ENCODE data around the gene MRPS18A. TPM values are rescaled to one million over a fixed set of nuclear protein-coding genes. Genes with fewer than 3 reads are reported as not detected.

MRPS18A gene
- total and polyA plus RNA-seq, 9 of the 15 experiments (the other 6 are each of a cell fraction or from before 2014, with no cell fraction given), result 87.5 to 243 (median 125) TPM

DNA sequence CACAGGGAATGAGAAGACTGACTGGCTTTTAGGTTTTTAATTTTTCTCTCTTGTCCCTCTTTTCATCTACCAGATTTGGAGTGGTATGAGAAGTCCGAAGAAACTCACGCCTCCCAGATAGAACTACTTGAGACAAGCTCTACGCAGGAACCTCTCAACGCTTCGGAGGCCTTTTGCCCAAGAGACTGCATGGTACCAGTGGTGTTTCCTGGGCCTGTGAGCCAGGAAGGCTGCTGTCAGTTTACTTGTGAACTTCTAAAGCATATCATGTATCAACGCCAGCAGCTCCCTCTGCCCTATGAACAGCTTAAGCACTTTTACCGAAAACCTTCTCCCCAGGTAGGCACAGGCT lies 51.3 kb downstream of the MRPS18A start:
- Histone ChIP-seq H3K9me3 (replicated peaks; ENCODE audit: control insufficient read depth, insufficient read depth, low read depth, low read length) (no peaks in the 10 kb centered on the region), H3K36me3 (ENCODE audit: control insufficient read depth, insufficient read depth, low read length) (peaks cover 46% of the 10 kb centered on the region), H3K4me2 (ENCODE audit: insufficient read depth, low read length) (peak overlapping the region; percentile 98), H3K9ac (ENCODE audit: insufficient read depth in 1 of 2, low read depth in 2 of 2, low read length in 2 of 2) (peak overlapping the region; percentile 92 to 99), H3K4me3 (peak overlapping the region; percentile 75), H3K27me3 (ENCODE audit: control insufficient read depth in 2 of 2, insufficient read depth in 2 of 2, low read length in 2 of 2) (no peaks in the 10 kb centered on the region; a peak in 1 of 5 replicates), H2AFZ (ENCODE audit: low read depth, low read length) (peak overlapping the region; percentile 94; the same call in 1 of the 2 replicates), H3K27ac (ENCODE audit: extremely low read depth, low read depth, low read length) (peak overlapping the region; percentile 93), H4K20me1 (replicated peaks; ENCODE audit: control insufficient read depth, insufficient read depth, low read length) (peaks cover 14% of the 10 kb centered on the region), H3K79me2 (ENCODE audit: control insufficient read depth, insufficient read depth, low read length) (peaks cover 61% of the 10 kb centered on the region), H3K4me1 (replicated peaks in 1 of 2; ENCODE audit: control insufficient read depth in 2 of 2, insufficient read depth in 2 of 2, low read length in 2 of 2) (peaks cover 51 to 63% of the 10 kb centered on the region in 2 experiments), H3K9me1 (ENCODE audit: control insufficient read depth, insufficient read depth, low read length) (no peaks in the 10 kb centered on the region)
- POLR2A ChIA-PET, result interaction anchor here (0.6 to 11.8 kb wide), 13 partner anchors 7 to 138 kb away, joined by 3 to 206 read pairs (median 4); partner anchors contain the start of gene RSPH9
- BruUV-seq (replicated peaks), result no TSS peak
- intact Hi-C loops (cut with micrococcal nuclease) (loop anchor here (10.0 kb wide), 1 partner anchor 589 kb away; the partner anchor contains the start of gene SLC29A1), in situ Hi-C loops (cut with MboI) (no loop called here)
- CTCF ChIA-PET (ENCODE audit: low intra/inter-chr PET ratio), result no interaction called here
- FAIRE-seq, result peak; percentile 11
- WGBS (ENCODE audit: insufficient coverage, low coverage, missing lambda C conversion rate), result 1% methylated on average over 7 of the region's 7 CpGs
- peak; percentile 18 for ATAC-seq
- peak in 1 of 4 experiments; percentile 43 for DNase-seq (ENCODE audit: extremely low read depth in 1 of 4, low spot score in 3 of 4)
- TF ChIP-seq ZNF639 (CRISPR knock-in tag; conservative IDR thresholded peaks at IDR 0.05 in 1 of 2, IDR thresholded peaks at IDR 0.05 in 1 of 2) (0 out of 4 replicates have a peak, but pooled peaks of 1 of the 2 experiments have one; percentile 37), MED1 (CRISPR knock-in tag; IDR thresholded peaks at IDR 0.05; ENCODE audit: borderline replicate concordance) (no peak), E2F5 (CRISPR knock-in tag; IDR thresholded peaks at IDR 0.05) (no peak), TRIM24 (IDR thresholded peaks at IDR 0.05) (no peak), KAT7 (CRISPR knock-in tag; IDR thresholded peaks at IDR 0.05; ENCODE audit: borderline replicate concordance) (0 out of 2 replicates have a peak, but pooled peaks have one; percentile 6), RCOR1 (IDR thresholded peaks at IDR 0.05; ENCODE audit: borderline replicate concordance in 1 of 2, low read depth in 2 of 2, low read length in 2 of 2) (no peak), CHD1 (IDR thresholded peaks at IDR 0.05; ENCODE audit: low read length) (peak; percentile 11), HMG20A (CRISPR knock-in tag; conservative IDR thresholded peaks at IDR 0.05) (no peak), CBX2 (IDR thresholded peaks at IDR 0.05; ENCODE audit: insufficient read depth, low read length, poor library complexity, severe bottlenecking) (no peak), RBM22 (IDR thresholded peaks at IDR 0.05; ENCODE audit: low read depth, low read length, poor library complexity, severe bottlenecking) (no peak), XRCC5 (IDR thresholded peaks at IDR 0.05; ENCODE audit: low read depth, low read length) (no peak; the same call in 1 of the 2 replicates), BRD4 (IDR thresholded peaks at IDR 0.05) (0 out of 2 replicates have a peak, but pooled peaks have one; percentile 4), CREB1 (IDR thresholded peaks at IDR 0.05) (no peak), CREB1 (CRISPR knock-in tag; IDR thresholded peaks at IDR 0.05) (0 out of 2 replicates have a peak, but pooled peaks have one; percentile 0), DPF2 (IDR thresholded peaks at IDR 0.05) (no peak), ILK (tag; IDR thresholded peaks at IDR 0.05; ENCODE audit: borderline replicate concordance, low read depth) (no peak)
- TF ChIP-seq, protein P1, sequence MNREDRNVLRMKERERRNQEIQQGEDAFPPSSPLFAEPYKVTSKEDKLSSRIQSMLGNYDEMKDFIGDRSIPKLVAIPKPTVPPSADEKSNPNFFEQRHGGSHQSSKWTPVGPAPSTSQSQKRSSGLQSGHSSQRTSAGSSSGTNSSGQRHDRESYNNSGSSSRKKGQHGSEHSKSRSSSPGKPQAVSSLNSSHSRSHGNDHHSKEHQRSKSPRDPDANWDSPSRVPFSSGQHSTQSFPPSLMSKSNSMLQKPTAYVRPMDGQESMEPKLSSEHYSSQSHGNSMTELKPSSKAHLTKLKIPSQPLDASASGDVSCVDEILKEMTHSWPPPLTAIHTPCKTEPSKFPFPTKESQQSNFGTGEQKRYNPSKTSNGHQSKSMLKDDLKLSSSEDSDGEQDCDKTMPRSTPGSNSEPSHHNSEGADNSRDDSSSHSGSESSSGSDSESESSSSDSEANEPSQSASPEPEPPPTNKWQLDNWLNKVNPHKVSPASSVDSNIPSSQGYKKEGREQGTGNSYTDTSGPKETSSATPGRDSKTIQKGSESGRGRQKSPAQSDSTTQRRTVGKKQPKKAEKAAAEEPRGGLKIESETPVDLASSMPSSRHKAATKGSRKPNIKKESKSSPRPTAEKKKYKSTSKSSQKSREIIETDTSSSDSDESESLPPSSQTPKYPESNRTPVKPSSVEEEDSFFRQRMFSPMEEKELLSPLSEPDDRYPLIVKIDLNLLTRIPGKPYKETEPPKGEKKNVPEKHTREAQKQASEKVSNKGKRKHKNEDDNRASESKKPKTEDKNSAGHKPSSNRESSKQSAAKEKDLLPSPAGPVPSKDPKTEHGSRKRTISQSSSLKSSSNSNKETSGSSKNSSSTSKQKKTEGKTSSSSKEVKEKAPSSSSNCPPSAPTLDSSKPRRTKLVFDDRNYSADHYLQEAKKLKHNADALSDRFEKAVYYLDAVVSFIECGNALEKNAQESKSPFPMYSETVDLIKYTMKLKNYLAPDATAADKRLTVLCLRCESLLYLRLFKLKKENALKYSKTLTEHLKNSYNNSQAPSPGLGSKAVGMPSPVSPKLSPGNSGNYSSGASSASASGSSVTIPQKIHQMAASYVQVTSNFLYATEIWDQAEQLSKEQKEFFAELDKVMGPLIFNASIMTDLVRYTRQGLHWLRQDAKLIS (CRISPR knock-in tag; IDR thresholded peaks at IDR 0.05), result 0 out of 2 replicates have a peak, but pooled peaks have one; percentile 73
